A549 (cell line): ENCODE results near the gene MYOT. TPM values are rescaled to one million over a fixed set of nuclear protein-coding genes. Genes with fewer than 3 reads are reported as not detected.

Experiments
- ATAC-seq, 2 experiments: fragments of 200-7000 bp in 1 of 2; fragments of >200 bp in 1 of 2; cut with Nextera tagmentation in 1 of 2; cut with Tn5 transposase in 1 of 2; 3 replicates each; pipeline versions ENCODE4 v1.8.0 to v1.9.1; 2018 to 2020; ENCODE audit warnings: mild to moderate bottlenecking in 1 of 2, moderate library complexity in 1 of 2
- CTCF ChIA-PET: fragments of 300-600 bp; sonication (Branson Sonifier 250); formaldehyde crosslinking; extraction: SDS; loops from one replicate; lab custom pipeline; 2021; ENCODE audit warnings: antibody characterized with exemption, inconsistent platforms; lab: Yijun Ruan, JAX
- POLR2A ChIA-PET: fragments of 350-600 bp; formaldehyde crosslinking; extraction: SDS; loops from one replicate; lab custom pipeline; 2021; ENCODE audit warnings: antibody characterized with exemption, inconsistent platforms; lab: Yijun Ruan, JAX
- DNase-seq, 2 experiments: peaks; one replicate each; pipeline versions ENCODE4 v3.0.0 to v3.0.0-alpha.2; 2011 to 2016; ENCODE audit warnings: low read depth in 1 of 2, low spot score in 1 of 2
- FAIRE-seq: peaks from 2 replicates; lab custom pipeline; 2011; peaks lifted over from hg19 to GRCh38; lab: Jason Lieb, UNC
- H3K27ac ChIP-seq, 2 experiments: fragments of >200 bp; sonication (Bioruptor Twin); formaldehyde crosslinking; 3 replicates each; pipeline ENCODE4 v1.5.1; 2016 to 2017
- H3K4me1 ChIP-seq: fragments of >200 bp; sonication (Bioruptor Twin); formaldehyde crosslinking; 3 replicates; pipeline ENCODE4 v1.6.1; 2016
- H3K4me2 ChIP-seq: fragments of >200 bp; sonication (Bioruptor Twin); formaldehyde crosslinking; 3 replicates; pipeline ENCODE4 v1.6.1; 2016
- H3K4me3 ChIP-seq: fragments of >200 bp; sonication (Bioruptor Twin); formaldehyde crosslinking; 3 replicates; pipeline ENCODE4 v1.5.1; 2016
- H3K9me3 ChIP-seq: fragments of >200 bp; sonication (Bioruptor Twin); formaldehyde crosslinking; 3 replicates; pipeline ENCODE4 v1.6.1; 2016
- ATOH8 ChIP-seq: fragments of 250-450 bp; sonication (Bioruptor Pico); IDR thresholded peaks from 2 replicates; pipeline ENCODE4 v1.5.0; 2020; ENCODE audit warnings: low read depth, mild to moderate bottlenecking, moderate library complexity
- CEBPB ChIP-seq, 2 experiments: fragments of >200 bp in 1 of 2; sonication (Bioruptor Twin) in 1 of 2; formaldehyde crosslinking in 1 of 2; IDR thresholded peaks; 2 replicates each; pipeline ENCODE4 v1.6.1; 2012 to 2016
- CHD4 ChIP-seq: fragments of 200-600 bp; sonication (generic); IDR thresholded peaks from 2 replicates; pipeline ENCODE4 v1.6.1; 2016; ENCODE audit warnings: antibody characterized with exemption, mild to moderate bottlenecking, borderline replicate concordance
- CTCF ChIP-seq: fragments of >200 bp; sonication (Bioruptor Twin); formaldehyde crosslinking; IDR thresholded peaks from 3 replicates; pipeline ENCODE4 v1.5.1; 2016
- E2F6 ChIP-seq: IDR thresholded peaks from 2 replicates; pipeline ENCODE4 v1.6.1; 2012; ENCODE audit warnings: low read depth, borderline replicate concordance
- EP300 ChIP-seq, 2 experiments: fragments of >200 bp; sonication (Bioruptor Twin); formaldehyde crosslinking; IDR thresholded peaks; 2 replicates in 1 of 2; 3 replicates in 1 of 2; pipeline ENCODE4 v1.6.1; 2016 to 2017
- ESRRA ChIP-seq: fragments of 150-350 bp; IDR thresholded peaks from 2 replicates; pipeline ENCODE4 v1.6.1; 2014; ENCODE audit warnings: mild to moderate bottlenecking, low read length, borderline replicate concordance
- FOSL2 ChIP-seq, 2 experiments: fragments of 450-650 bp in 1 of 2; fragments of >200 bp in 1 of 2; sonication (Bioruptor Twin) in 1 of 2; formaldehyde crosslinking; IDR thresholded peaks; 2 replicates each; pipeline versions ENCODE4 v1.5.0 to v1.6.1; 2016 to 2020; ENCODE audit warnings: mild to moderate bottlenecking in 1 of 2, moderate library complexity in 1 of 2
- HES2 ChIP-seq: fragments of >200 bp; sonication (Bioruptor Twin); formaldehyde crosslinking; IDR thresholded peaks from 2 replicates; pipeline ENCODE4 v1.6.1; 2016
- HMGXB4 ChIP-seq: fragments of 250-450 bp; sonication (Bioruptor Pico); IDR thresholded peaks from 2 replicates; pipeline ENCODE4 v1.5.0; 2021; ENCODE audit warnings: mild to moderate bottlenecking, moderate library complexity, borderline replicate concordance
- JUN ChIP-seq, 2 experiments: fragments of >200 bp; sonication (Bioruptor Twin); formaldehyde crosslinking; IDR thresholded peaks; 2 replicates in 1 of 2; 3 replicates in 1 of 2; pipeline ENCODE4 v1.6.1; 2016 to 2017
- MAZ ChIP-seq: fragments of 150-350 bp; IDR thresholded peaks from 2 replicates; pipeline ENCODE4 v1.6.1; 2014; ENCODE audit warnings: antibody characterized with exemption, low read depth, low read length, borderline replicate concordance
- PHF8 ChIP-seq: fragments of 200-600 bp; sonication (generic); IDR thresholded peaks from 2 replicates; pipeline ENCODE4 v1.6.1; 2016; ENCODE audit warnings: low read depth, mild to moderate bottlenecking, antibody characterized with exemption, moderate library complexity, borderline replicate concordance
- RARB ChIP-seq: fragments of 250-450 bp; sonication (Bioruptor Pico); IDR thresholded peaks from 2 replicates; pipeline ENCODE4 v1.8.0; 2021; ENCODE audit warnings: mild to moderate bottlenecking, moderate library complexity
- RCOR1 ChIP-seq: fragments of 150-350 bp; IDR thresholded peaks from 2 replicates; pipeline ENCODE4 v1.6.1; 2014; ENCODE audit warnings: antibody characterized with exemption, low read length, low read depth
- REST ChIP-seq: fragments of 200-600 bp; sonication (generic); IDR thresholded peaks from 2 replicates; pipeline ENCODE4 v1.6.1; 2016; ENCODE audit warnings: antibody characterized with exemption, mild to moderate bottlenecking, moderate library complexity
- RFX5 ChIP-seq: fragments of 450-650 bp; IDR thresholded peaks from 2 replicates; pipeline ENCODE4 v1.7.1; 2014; ENCODE audit warnings: antibody characterized with exemption, mild to moderate bottlenecking, moderate library complexity
- SREBF2 ChIP-seq: fragments of 450-650 bp; IDR thresholded peaks from 2 replicates; pipeline ENCODE4 v1.6.1; 2014; ENCODE audit warnings: mild to moderate bottlenecking, moderate library complexity
- TFCP2L1 ChIP-seq: fragments of 250-450 bp; sonication (Bioruptor Pico); IDR thresholded peaks from 2 replicates; pipeline ENCODE4 v1.5.0; 2021; ENCODE audit warnings: mild to moderate bottlenecking
- ZFP36 ChIP-seq: fragments of 450-650 bp; IDR thresholded peaks from 2 replicates; pipeline ENCODE4 v1.6.1; 2014; ENCODE audit warnings: borderline replicate concordance; ENCODE audit not compliant: partially characterized antibody
- WGBS: methylation state at CpG from one replicate; pipeline ENCODE4 v1.1.6; 2017; ENCODE audit errors: missing lambda C conversion rate; 5-methylcytosine and 5-hydroxymethylcytosine counted together
- polyA plus RNA-seq, 4 experiments: library from polyadenylated mRNA; depleted of rRNA in 3 of 4; stranded (reverse); fragments of >200 nt; fragmentation: RNase III in 1 of 4; extraction: RNeasy Plus Mini Kit Qiagen cat#74134 plus additional on column Dnase treatment in 1 of 4; gene quantifications; 2 replicates in 3 of 4; 3 replicates in 1 of 4; pipeline ENCODE4 v1.2.3, GENCODE V29; 2011 to 2017

The MYOT gene
- polyA plus RNA-seq, 2 of the 4 experiments (the other 2 are of a cell fraction): 0.08 TPM; not detected in 1

- no peak for TF ChIP-seq HMGXB4
- TF ChIP-seq ATOH8 (CRISPR knock-in tag): no peak
- TF ChIP-seq E2F6: no peak
- TF ChIP-seq TFCP2L1 (CRISPR knock-in tag): no peak
- no peak for TF ChIP-seq PHF8
- TF ChIP-seq RFX5: no peak
- TF ChIP-seq RCOR1: no peak
- no peak for TF ChIP-seq CTCF
- TF ChIP-seq RARB (CRISPR knock-in tag): no peak
These were observed 28.7 kb upstream of the MYOT start (continued) for GRCh38 chr5:137838976-137839375.

- Histone ChIP-seq H3K9me3 (no peaks in the 10 kb centered on the region), H3K4me1 (peaks cover 21% of the 10 kb centered on the region), H3K27ac (no peak overlapping the region), H3K4me3 (no peak overlapping the region), H3K4me2 (no peak overlapping the region)
- TF ChIP-seq HMGXB4: no peak
- no peak for TF ChIP-seq MAZ
- no peak for TF ChIP-seq EP300 (IDR thresholded peaks at IDR 0.05)
- TF ChIP-seq SREBF2: no peak
- TF ChIP-seq REST: no peak
- TF ChIP-seq FOSL2 (IDR thresholded peaks at IDR 0.05): no peak
- TF ChIP-seq FOSL2 (CRISPR knock-in tag; IDR thresholded peaks at IDR 0.05): no peak
- TF ChIP-seq JUN (IDR thresholded peaks at IDR 0.05): no peak
- no peak for TF ChIP-seq HES2
- TF ChIP-seq ZFP36: no peak
- no peak for TF ChIP-seq ESRRA
- no peak for TF ChIP-seq CEBPB (IDR thresholded peaks at IDR 0.05)
- no peak for TF ChIP-seq CHD4
- CTCF ChIA-PET: no interaction called here
- ATAC-seq: no peak
- POLR2A ChIA-PET: interaction anchor here (0.6 kb wide), 1 partner anchor 510 kb away, joined by 3 read pairs; the partner anchor contains the start of gene KDM3B
- WGBS: 86% methylated on average over 5 of the region's 5 CpGs
- no peak for DNase-seq
- FAIRE-seq: no peak
These were observed 25.4 kb upstream of the MYOT start for GRCh38 chr5:137842296-137842695.
